Activated naive CD4-positive, alpha-beta T cell treated with anti-CD3 and anti-CD28 coated beads, Interleukin-2, amount 10 ng/mL, durations not matched to agents 7 days and 5 days (primary cell): Measurements from ENCODE around the gene LPP.
"Not testable (repeated sequence)": the region's sequence is repeated elsewhere in the genome, so short reads cannot be mapped to it uniquely, and the experiment has no call there.

ENCODE experiments used
- CTCF ChIA-PET: fragments of 350-600 bp; sonication (Branson Sonifier 250); formaldehyde crosslinking; loops from one replicate; lab custom pipeline; 2021; ENCODE audit warnings: antibody characterized with exemption; lab: Charles Lee
- DNase-seq: peaks from one replicate; pipeline ENCODE4 v3.0.0-alpha.2; 2020
- H3K27ac Mint-ChIP-seq: one replicate; pipeline ENCODE4 v1.8.0; 2021; ENCODE audit warnings: mild to moderate bottlenecking, moderate library complexity, mixed read lengths
- H3K27me3 Mint-ChIP-seq: one replicate; pipeline ENCODE4 v1.8.0; 2021; ENCODE audit warnings: mild to moderate bottlenecking, mixed read lengths
- H3K36me3 Mint-ChIP-seq: one replicate; pipeline ENCODE4 v1.8.0; 2021; ENCODE audit warnings: mixed read lengths
- H3K4me1 Mint-ChIP-seq: one replicate; pipeline ENCODE4 v1.8.0; 2021; ENCODE audit warnings: mixed read lengths
- H3K4me3 Mint-ChIP-seq: one replicate; pipeline ENCODE4 v1.8.0; 2021; ENCODE audit warnings: mild to moderate bottlenecking, moderate library complexity, mixed read lengths
- H3K9me3 Mint-ChIP-seq: one replicate; pipeline ENCODE4 v1.8.0; 2021; ENCODE audit warnings: mixed read lengths

LPP gene

DNA sequence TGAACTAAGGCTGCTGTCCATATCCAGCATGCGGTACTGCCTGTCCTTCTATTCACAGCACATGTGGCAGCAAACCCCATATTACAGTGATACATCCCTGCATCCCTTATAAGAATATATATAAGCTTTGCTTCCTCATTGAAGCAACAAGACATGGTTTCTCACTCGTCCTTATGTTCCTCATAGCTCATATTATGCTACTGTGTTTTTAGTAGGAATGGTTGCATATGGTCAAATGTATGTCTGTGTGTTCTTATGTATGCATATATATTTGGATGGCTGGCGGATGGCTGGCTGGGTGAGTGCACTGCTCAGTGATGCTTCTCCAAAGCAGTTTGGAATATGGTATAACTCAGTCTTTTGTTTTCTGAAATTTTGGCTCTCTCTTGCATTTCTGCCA, 254.9 kb downstream of the LPP start:
- Mint-ChIP-seq H3K4me1 (peaks cover 15% of the 10 kb centered on the region), H3K9me3 (no peaks in the 10 kb centered on the region)
- CTCF ChIA-PET = interaction anchor here (1.0 to 1.3 kb wide), 3 partner anchors 8 to 668 kb away, joined by 3 to 4 read pairs (median 3); no protein-coding TSS in a partner anchor

DNA sequence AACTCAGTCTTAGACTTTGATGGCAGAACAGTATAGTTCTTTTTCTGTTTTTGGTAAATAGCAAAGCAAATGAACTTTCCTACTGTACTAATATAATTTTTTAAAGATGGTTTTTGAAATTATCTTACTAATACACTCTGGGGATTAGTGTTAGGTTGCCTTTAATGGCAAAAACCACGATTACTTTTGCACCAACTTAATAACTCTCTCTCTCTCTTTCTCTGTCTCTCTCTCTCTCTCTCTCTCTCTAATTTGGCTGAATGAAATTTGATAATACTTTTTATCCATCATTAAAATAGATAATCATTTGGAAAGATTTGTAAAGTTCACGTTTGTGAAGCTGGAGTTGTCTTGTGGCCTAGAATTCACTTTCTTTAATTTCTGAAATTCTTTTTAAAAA, 257.8 kb downstream of the LPP start:
- H3K9me3 Mint-ChIP-seq = no peaks in the 10 kb centered on the region
- CTCF ChIA-PET = no interaction called here
- DNase-seq = no peak

More for the DNA sequence above, 254.9 kb downstream of the LPP start:
- H3K36me3 Mint-ChIP-seq = peaks cover 31% of the 10 kb centered on the region
- H3K27ac Mint-ChIP-seq = no peak overlapping the region
- no peak overlapping the region for H3K4me3 Mint-ChIP-seq
- DNase-seq = no peak
- H3K27me3 Mint-ChIP-seq = no peaks in the 10 kb centered on the region

DNA sequence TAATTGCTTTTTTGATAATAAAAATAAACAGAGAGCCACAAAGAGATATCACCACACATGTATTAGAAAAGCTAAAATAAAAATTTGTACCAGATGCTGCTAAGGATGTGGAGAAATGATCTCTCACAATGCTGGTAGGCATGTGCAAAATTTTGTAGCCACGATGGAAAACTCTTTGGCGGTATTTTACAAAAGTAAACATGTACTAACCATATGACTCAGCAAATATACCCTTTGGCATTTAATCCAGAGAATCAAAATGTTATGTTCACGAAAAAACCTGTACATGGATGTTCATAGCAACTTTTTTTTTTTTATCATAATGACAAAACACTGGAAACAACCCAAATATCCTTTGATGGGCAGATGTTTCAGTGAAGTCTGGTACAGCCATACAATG, 261.2 kb downstream of the LPP start:
- DNase-seq = no peak
- Mint-ChIP-seq H3K9me3 (no peaks in the 10 kb centered on the region), H3K27ac (no peak overlapping the region), H3K4me1 (peaks cover 19% of the 10 kb centered on the region), H3K27me3 (no peaks in the 10 kb centered on the region), H3K4me3 (no peak overlapping the region), H3K36me3 (peaks cover 25% of the 10 kb centered on the region)
- CTCF ChIA-PET = no interaction called here

More for the DNA sequence above, 257.8 kb downstream of the LPP start:
- H3K4me3 Mint-ChIP-seq = no peak overlapping the region
- H3K27ac Mint-ChIP-seq = no peak overlapping the region
- peaks cover under 1% of the 10 kb centered on the region for H3K4me1 Mint-ChIP-seq
- no peaks in the 10 kb centered on the region for H3K27me3 Mint-ChIP-seq
- peaks cover 35% of the 10 kb centered on the region for H3K36me3 Mint-ChIP-seq

DNA sequence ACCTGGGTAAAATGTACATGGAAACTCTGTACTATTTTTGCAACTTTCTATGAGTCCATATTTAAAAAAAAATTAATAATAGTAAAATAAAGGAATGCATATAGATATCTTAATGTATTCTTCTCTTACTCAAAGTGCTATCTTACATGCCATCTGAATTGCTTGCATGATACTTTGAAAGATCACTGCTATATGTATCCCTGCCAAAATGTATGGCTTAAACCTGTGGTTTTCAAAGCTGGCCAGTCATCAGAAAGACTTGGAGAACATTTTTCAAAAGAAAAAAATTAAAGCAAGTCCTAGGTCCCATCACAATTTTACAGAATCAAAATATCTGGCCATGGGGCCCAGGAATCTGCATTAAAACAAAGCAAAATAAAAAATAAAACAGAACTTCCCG, 262.1 kb downstream of the LPP start:
- Mint-ChIP-seq H3K9me3 (no peaks in the 10 kb centered on the region), H3K4me3 (no peak overlapping the region), H3K4me1 (peaks cover 19% of the 10 kb centered on the region), H3K27me3 (no peaks in the 10 kb centered on the region), H3K27ac (no peak overlapping the region), H3K36me3 (peaks cover 20% of the 10 kb centered on the region)
- DNase-seq = no peak
- CTCF ChIA-PET = interaction anchor here (0.6 kb wide), 1 partner anchor 33 kb away, joined by 3 read pairs; no protein-coding TSS in a partner anchor

DNA sequence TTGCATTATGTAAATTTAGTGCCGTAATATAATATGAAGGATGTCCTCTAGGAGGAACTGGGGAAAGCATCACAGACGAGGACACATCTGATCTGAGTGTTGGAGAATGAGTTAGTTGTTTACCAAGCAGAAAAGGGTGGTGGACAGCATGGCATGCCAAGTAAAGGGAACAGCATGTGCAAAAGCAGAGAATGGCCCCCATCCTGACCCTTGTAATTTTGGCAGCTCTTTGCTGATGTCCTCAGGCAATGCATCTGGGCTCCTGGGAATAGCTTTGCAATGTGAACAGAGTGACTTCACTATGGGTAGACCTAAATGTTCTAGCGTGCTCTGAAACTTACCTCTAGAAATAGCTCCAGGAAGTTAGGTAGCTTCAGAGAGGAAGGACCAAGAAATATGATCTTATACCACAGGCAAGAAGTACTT, 263.3 kb downstream of the LPP start:
- peaks cover 20% of the 10 kb centered on the region for H3K36me3 Mint-ChIP-seq
- H3K4me1 Mint-ChIP-seq = peaks cover 19% of the 10 kb centered on the region
- H3K4me3 Mint-ChIP-seq = no peak overlapping the region
- H3K27me3 Mint-ChIP-seq = no peaks in the 10 kb centered on the region
- DNase-seq = no peak
- peak overlapping the region; percentile 62 for H3K27ac Mint-ChIP-seq
- CTCF ChIA-PET = interaction anchor here (0.8 kb wide), 1 partner anchor 675 kb away, joined by 3 read pairs; no protein-coding TSS in a partner anchor
- H3K9me3 Mint-ChIP-seq = no peaks in the 10 kb centered on the region

DNA sequence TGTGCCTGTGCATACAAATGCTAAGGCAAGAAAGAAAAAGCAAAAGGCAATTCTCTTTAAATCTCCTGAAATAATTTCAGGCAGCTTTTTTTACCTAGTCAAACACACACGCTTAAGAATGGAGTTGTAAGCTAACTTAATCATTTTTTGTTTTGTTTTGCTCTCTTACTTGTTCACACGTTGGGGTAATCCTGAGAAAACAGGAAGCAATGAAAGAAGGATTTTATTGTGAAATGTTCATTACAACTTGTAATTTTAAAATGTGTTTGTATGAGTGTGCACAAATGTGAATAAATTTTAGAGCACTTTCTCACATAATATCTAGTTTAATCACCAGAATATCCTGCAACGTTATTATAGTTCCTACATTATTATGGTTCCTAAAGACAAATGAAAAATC, 263.8 kb downstream of the LPP start:
- no peak for DNase-seq
- peaks cover 19% of the 10 kb centered on the region for H3K4me1 Mint-ChIP-seq
- CTCF ChIA-PET = interaction anchor here (0.8 kb wide), 1 partner anchor 675 kb away, joined by 3 read pairs; no protein-coding TSS in a partner anchor
- H3K4me3 Mint-ChIP-seq = no peak overlapping the region
- H3K36me3 Mint-ChIP-seq = peaks cover 20% of the 10 kb centered on the region
- H3K9me3 Mint-ChIP-seq = no peaks in the 10 kb centered on the region
- H3K27ac Mint-ChIP-seq = peak overlapping the region; percentile 64
- H3K27me3 Mint-ChIP-seq = no peaks in the 10 kb centered on the region

DNA sequence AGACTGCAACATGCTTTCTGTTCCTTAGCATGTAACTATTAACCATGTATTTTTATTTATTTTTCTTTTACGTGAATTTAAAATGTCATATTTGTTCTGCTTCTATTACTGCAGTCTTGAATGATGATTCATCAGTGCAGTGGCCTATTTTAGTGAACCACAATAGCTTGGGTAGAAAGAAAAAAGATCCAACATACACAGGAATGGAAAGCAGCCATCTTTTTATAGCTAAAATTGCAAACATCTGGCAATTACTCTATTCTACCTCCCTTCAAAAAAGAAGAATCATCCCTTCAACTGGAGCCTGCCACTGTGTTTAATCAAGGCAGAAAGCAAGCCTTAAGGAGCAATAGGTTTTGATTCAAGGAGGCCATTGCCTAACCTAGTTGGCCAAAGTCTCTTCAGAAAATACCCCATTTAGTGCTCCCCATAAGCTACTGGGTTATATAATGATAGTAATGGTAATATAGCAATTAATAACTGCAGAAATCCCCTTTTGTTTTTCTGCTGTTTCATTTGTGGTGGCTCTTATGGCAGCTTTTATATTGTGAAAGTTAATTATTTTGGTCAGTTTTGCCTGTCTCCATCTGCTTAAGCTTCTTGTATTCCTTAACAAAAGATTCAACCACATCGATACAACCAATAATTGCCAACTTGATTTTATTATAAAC, 267.3 kb downstream of the LPP start:
- Mint-ChIP-seq H3K4me1 (peaks cover 19% of the 10 kb centered on the region), H3K36me3 (peaks cover 31% of the 10 kb centered on the region), H3K27ac (no peak overlapping the region), H3K4me3 (no peak overlapping the region), H3K9me3 (peaks cover 15% of the 10 kb centered on the region), H3K27me3 (no peaks in the 10 kb centered on the region)
- CTCF ChIA-PET = interaction anchor here (0.7 kb wide), 1 partner anchor 151 kb away, joined by 3 read pairs; no protein-coding TSS in a partner anchor
- no peak for DNase-seq

DNA sequence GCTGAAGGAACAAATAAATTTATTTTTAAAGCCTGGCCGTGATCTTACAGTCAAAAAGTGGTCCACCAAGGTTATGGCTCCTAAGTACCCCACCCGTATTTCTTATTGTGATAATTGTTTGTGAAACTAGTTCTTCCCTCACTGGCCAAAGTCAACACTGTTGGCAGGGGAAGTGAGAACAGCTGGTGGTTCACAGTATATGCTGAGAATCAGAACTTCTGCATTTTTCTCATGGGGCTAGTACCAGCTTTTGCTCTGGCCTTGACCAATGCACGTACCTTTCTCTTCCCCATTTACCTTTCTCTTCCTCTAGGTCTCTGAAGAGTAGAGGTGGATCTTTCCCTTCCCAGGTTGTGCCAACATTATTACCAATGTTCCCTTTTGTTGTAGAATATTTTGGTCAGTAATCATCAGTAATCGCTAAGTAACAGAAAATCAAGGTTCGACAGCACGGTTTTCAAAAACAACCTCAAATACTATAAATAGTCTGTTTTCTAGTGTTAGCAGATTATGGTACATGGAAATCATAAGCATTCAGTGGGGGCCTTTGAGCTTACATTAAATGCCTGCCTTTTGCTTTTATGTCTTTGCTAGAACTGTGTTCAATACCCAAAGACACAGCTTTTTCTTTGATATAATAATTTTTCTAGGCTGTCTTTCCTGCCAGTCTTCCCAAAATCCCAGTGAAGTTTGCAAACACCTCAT, 268.0 kb downstream of the LPP start:
- Mint-ChIP-seq H3K4me3 (no peak overlapping the region), H3K9me3 (peaks cover 21% of the 10 kb centered on the region), H3K27me3 (no peaks in the 10 kb centered on the region), H3K4me1 (peaks cover 16% of the 10 kb centered on the region), H3K36me3 (peaks cover 28% of the 10 kb centered on the region), H3K27ac (no peak overlapping the region)
- DNase-seq = no peak
- CTCF ChIA-PET = interaction anchor here (0.7 kb wide), 1 partner anchor 151 kb away, joined by 3 read pairs; no protein-coding TSS in a partner anchor

DNA sequence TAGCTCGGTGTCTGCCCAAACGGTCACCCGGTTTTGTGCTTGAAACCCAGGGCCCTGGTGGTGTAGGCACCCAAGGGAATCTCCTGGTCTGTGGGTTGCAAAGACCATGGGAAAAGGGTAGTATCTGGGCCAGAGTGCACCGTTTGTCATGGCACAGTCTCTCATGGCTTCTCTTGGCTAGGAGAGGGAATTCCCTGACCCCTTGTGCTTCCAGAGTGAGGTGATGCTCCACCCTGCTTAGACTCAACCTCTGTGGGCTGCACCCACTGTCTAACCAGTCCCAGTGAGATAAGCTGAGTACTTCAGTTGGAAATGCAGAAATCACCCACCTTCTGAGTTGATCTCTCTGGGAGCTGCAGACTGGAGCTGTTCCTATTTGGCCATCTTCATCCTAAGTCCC, 274.0 kb downstream of the LPP start:
- peaks cover 40% of the 10 kb centered on the region for H3K36me3 Mint-ChIP-seq

DNA sequence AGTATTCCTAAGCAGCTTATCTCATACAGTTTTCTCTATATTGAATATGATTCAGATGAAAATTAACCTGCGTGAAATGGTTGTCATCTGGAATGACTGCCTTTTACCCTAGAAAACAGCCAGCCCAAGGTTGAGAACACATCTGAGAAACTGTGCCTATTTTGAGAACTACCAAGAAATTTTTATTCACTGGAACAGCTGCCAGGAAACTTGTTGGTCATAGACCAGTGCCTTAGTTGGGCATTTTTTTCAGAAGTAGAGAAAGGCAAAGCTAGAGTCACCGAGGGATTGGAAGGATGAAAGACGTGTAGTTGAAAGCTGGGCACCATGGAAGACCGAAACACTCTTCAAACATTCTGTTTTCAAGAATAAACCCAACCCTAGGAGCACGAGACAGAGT, 277.1 kb downstream of the LPP start:
- no peak for DNase-seq
- Mint-ChIP-seq H3K4me3 (no peak overlapping the region), H3K4me1 (peaks cover 32% of the 10 kb centered on the region), H3K36me3 (peaks cover 37% of the 10 kb centered on the region), H3K27me3 (peaks cover 4% of the 10 kb centered on the region), H3K27ac (no peak overlapping the region), H3K9me3 (peaks cover 17% of the 10 kb centered on the region)
- CTCF ChIA-PET = no interaction called here

More for the DNA sequence above, 274.0 kb downstream of the LPP start:
- peaks cover 29% of the 10 kb centered on the region for H3K9me3 Mint-ChIP-seq
- H3K27ac Mint-ChIP-seq, DNase-seq, CTCF ChIA-PET, H3K27me3 Mint-ChIP-seq, H3K4me3 Mint-ChIP-seq: not testable (repeated sequence)
- peaks cover 17% of the 10 kb centered on the region for H3K4me1 Mint-ChIP-seq

DNA sequence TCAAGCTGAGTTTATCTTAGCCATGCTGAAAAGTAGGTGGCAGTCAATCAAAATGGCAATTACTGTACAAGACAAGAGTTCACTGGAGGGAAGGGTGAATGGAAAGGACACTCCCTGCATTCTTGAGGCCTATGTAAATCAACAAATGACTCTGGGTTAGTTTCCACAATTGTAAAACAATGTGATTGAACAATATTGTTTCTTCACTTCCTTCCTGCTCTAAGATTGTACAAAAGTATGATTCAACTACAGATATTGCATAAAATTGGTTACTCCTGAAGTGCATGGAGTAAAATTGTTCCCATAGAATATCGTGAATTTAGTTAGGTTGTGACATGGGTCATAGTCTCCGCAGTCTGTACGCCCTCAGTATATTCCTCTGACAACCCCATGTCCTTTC, 277.6 kb downstream of the LPP start:
- Mint-ChIP-seq H3K4me3 (no peak overlapping the region), H3K36me3 (peaks cover 34% of the 10 kb centered on the region), H3K4me1 (peaks cover 32% of the 10 kb centered on the region), H3K27ac (no peak overlapping the region), H3K27me3 (peaks cover 4% of the 10 kb centered on the region), H3K9me3 (peaks cover 12% of the 10 kb centered on the region)
- DNase-seq = no peak
- CTCF ChIA-PET = interaction anchor here (1.4 to 1.5 kb wide), 2 partner anchors 690 to 693 kb away, joined by 4 read pairs; no protein-coding TSS in a partner anchor

DNA sequence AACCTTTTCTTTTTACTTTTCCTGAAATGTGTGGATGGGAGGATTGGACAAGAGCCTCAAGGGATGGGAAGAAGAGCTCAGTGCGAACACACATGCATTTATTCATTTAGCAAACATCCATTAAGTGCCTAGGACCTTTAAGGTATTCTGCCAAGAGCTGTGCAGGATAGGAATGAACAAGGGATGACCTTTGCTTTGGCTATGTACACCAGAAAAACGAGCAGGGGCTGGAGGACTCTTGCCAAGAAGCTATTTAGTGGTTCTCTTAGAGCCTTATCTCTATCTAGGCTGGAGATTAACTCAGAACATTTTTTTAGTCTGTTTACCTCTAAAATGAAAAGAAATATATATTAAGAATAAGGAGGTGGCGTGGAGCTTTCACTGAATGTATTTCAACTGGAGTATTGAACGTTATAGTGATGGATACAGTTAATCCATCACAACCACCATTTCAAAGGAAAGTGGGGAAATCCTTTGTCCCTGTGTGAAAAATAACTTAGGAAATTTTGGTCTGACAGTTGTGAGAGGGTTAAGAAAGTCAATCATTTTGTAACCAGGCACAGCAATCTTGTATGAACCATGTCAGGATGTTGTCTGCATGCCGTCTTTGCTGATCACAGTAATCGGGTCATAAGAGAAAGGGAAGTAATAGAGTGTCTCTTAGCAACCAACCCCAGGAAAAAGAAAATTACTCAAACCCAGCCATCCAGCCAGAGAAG, 279.0 kb downstream of the LPP start:
- CTCF ChIA-PET = interaction anchor here (1.4 to 1.5 kb wide), 2 partner anchors 692 to 695 kb away, joined by 4 read pairs; no protein-coding TSS in a partner anchor
- DNase-seq = no peak
- Mint-ChIP-seq H3K4me1 (peaks cover 41% of the 10 kb centered on the region), H3K36me3 (peaks cover 40% of the 10 kb centered on the region), H3K27me3 (peaks cover 4% of the 10 kb centered on the region), H3K4me3 (no peak overlapping the region), H3K27ac (peak overlapping the region; percentile 50), H3K9me3 (peaks cover 4% of the 10 kb centered on the region)

DNA sequence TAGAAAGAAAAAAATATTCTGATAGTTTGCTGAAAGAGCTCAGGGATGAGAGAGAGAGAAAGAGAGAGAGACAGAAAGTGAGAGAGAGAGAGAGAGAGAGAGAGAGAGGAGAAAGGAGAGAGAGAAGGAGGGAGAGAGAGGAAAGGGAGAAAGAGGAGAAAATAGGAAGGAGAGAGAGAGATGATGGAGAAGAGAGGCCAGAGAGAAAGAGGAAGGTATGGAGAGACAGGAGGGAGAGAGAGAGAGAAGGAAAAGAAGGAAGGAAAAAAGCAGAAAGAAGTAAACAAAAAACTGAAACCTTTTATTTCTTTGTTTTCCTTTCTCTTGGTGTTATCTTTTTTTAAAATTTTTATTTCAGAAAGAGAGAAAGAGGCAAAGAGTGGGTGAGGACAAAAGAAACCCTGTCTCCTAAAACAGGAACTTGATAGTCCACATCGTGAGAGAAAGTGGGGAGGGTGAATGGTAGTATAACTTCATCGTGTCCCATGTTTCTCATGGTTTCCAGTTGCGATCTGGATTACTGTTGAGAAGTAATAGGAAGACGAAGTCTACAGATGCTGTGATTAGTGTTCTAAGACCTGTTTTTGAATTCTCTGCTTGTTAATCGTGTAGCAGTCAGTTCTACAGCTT, 279.7 kb downstream of the LPP start:
- Mint-ChIP-seq H3K27me3 (peaks cover 4% of the 10 kb centered on the region), H3K9me3 (peaks cover 4% of the 10 kb centered on the region), H3K4me3 (no peak overlapping the region), H3K4me1 (peaks cover 47% of the 10 kb centered on the region), H3K36me3 (peaks cover 38% of the 10 kb centered on the region), H3K27ac (peak overlapping the region; percentile 50)
- CTCF ChIA-PET = no interaction called here
- DNase-seq = no peak
